H1 (cell line): Measurements from ENCODE around the gene DDX51.

ENCODE experiments used
- CTCF ChIP-seq, 3 experiments: IDR thresholded peaks; 1 replicate in 2 of 3; 2 replicates in 1 of 3; pipeline versions ENCODE4 v1.5.1 to v1.6.1; 2011; ENCODE audit warnings: low read length in 3 of 3, mild to moderate bottlenecking in 3 of 3, inconsistent platforms in 2 of 3, low read depth in 1 of 3, moderate library complexity in 1 of 3; ENCODE audit not compliant: insufficient read depth in 1 of 3; ENCODE audit errors: control extremely low read depth in 1 of 3
- MAX ChIP-seq: IDR thresholded peaks from 2 replicates; pipeline ENCODE4 v1.6.1; 2012; ENCODE audit warnings: inconsistent platforms
- POLR2A ChIP-seq, 2 experiments: IDR thresholded peaks; 1 replicate in 1 of 2; 2 replicates in 1 of 2; pipeline ENCODE4 v1.6.1; 2011; ENCODE audit warnings: low read depth in 2 of 2, low read length in 2 of 2, mild to moderate bottlenecking in 2 of 2; ENCODE audit errors: control extremely low read depth in 1 of 2
- RAD21 ChIP-seq, 2 experiments: IDR thresholded peaks in 1 of 2; conservative IDR thresholded peaks in 1 of 2; 2 replicates each; pipeline ENCODE4 v1.6.1; 2011; ENCODE audit warnings: low read depth in 2 of 2, low read length in 2 of 2, improper control_type of control experiment in 1 of 2, inconsistent platforms in 1 of 2, mild to moderate bottlenecking in 1 of 2, moderate library complexity in 1 of 2
- RBBP5 ChIP-seq: IDR thresholded peaks from 2 replicates; pipeline ENCODE4 v1.7.1; 2012; ENCODE audit warnings: low read depth, mild to moderate bottlenecking, inconsistent platforms, low read length, moderate library complexity, borderline replicate concordance
- SRF ChIP-seq: IDR thresholded peaks from 2 replicates; pipeline ENCODE4 v1.6.1; 2011; ENCODE audit warnings: mild to moderate bottlenecking, low read depth, low read length, moderate library complexity
- TAF1 ChIP-seq: IDR thresholded peaks from 2 replicates; pipeline ENCODE4 v1.6.1; 2011; ENCODE audit warnings: mild to moderate bottlenecking, low read depth, low read length
- YY1 ChIP-seq: IDR thresholded peaks from 2 replicates; pipeline ENCODE4 v1.6.1; 2011; ENCODE audit warnings: low read depth, mild to moderate bottlenecking, low read length

GRCh38 chr12:132180648-132181546 lies 36.8 kb upstream of the DDX51 start:
- no peak for TF ChIP-seq CTCF (IDR thresholded peaks at IDR 0.05; ENCODE audit: control extremely low read depth in 1 of 3, insufficient read depth in 1 of 3, low read depth in 1 of 3, low read length in 3 of 3)
- TF ChIP-seq RAD21 (IDR thresholded peaks at IDR 0.05 in 1 of 2, conservative IDR thresholded peaks at IDR 0.05 in 1 of 2; ENCODE audit: low read depth in 2 of 2, low read length in 2 of 2) = no peak
- TF ChIP-seq RBBP5 = no peak
- no peak for TF ChIP-seq YY1
- TF ChIP-seq POLR2A (IDR thresholded peaks at IDR 0.05; ENCODE audit: control extremely low read depth in 1 of 2, low read depth in 2 of 2, low read length in 2 of 2) = no peak
- TF ChIP-seq SRF = no peak
- TF ChIP-seq MAX = no peak
- no peak for TF ChIP-seq TAF1
